ENCODE measurements around the gene RGS2.

The RGS2 gene

GRCh38 chr1:192766009-192766625 lies 42.7 kb upstream of the RGS2 start:
- DNase-seq (ENCODE audit: low spot score): no peak
- in situ Hi-C loops (cut with MboI; ENCODE audit: low pct_unique_long_range_greater_than_20kb, low sequenced_read_pairs, unreplicated experiment): no loop called here
- no peak for TF ChIP-seq CTCF (IDR thresholded peaks at IDR 0.05; ENCODE audit: extremely low read depth, insufficient read depth, missing control alignments)

DNA sequence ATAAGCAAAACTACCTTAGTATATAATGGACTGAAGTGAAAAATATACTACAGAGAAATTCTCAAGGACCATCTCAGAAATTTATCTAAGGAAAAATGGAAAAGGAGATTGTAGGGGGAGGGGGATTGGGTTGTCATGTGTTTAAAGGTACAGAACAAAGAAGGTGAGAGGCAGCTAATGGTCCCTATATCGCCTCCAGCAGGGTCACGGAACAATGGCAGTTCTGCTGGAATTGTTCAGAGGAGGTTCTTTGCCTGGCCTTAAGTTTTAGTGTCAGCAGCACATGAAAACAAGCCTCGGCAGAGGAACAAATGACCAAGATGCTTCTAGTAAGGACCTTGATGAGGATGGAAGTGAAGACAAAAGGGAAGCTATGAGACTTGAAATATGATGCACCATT lies 42.0 kb upstream of the RGS2 start:
- DNase-seq (ENCODE audit: low spot score): no peak
- TF ChIP-seq CTCF (IDR thresholded peaks at IDR 0.05; ENCODE audit: extremely low read depth, insufficient read depth, missing control alignments): no peak
- in situ Hi-C loops (cut with MboI; ENCODE audit: low pct_unique_long_range_greater_than_20kb, low sequenced_read_pairs, unreplicated experiment): no loop called here

- in situ Hi-C loops (cut with MboI; ENCODE audit: low pct_unique_long_range_greater_than_20kb, low sequenced_read_pairs, unreplicated experiment): no loop called here
- no peak for DNase-seq (ENCODE audit: low spot score)
- TF ChIP-seq CTCF (IDR thresholded peaks at IDR 0.05; ENCODE audit: extremely low read depth, insufficient read depth, missing control alignments): no peak
Observed at GRCh38 chr1:192767798-192768197, 41.0 kb upstream of the RGS2 start.

- DNase-seq (ENCODE audit: low spot score): no peak
- TF ChIP-seq CTCF (IDR thresholded peaks at IDR 0.05; ENCODE audit: extremely low read depth, insufficient read depth, missing control alignments): no peak
- in situ Hi-C loops (cut with MboI; ENCODE audit: low pct_unique_long_range_greater_than_20kb, low sequenced_read_pairs, unreplicated experiment): no loop called here
Observed at GRCh38 chr1:192768463-192768862, 40.4 kb upstream of the RGS2 start.

DNA sequence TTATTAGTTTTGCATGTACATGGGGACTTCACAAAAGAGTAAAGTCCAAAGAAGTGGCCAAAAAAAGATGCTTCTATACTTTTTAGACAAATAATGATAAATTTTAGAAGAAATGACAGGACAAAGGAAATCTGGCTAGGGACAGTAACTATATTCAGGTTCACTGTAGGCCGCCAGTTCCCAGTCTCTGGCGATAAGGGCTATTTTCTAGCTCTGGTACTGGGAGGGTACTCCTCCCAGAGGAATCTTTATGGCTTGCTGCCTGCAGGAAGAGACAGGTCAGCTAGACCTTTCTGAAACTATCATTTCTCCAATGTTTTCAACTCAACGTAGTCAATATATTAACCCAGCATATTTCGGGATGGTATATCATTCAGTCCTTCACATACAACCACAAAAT lies 37.5 kb upstream of the RGS2 start:
- in situ Hi-C loops (cut with MboI; ENCODE audit: low pct_unique_long_range_greater_than_20kb, low sequenced_read_pairs, unreplicated experiment): no loop called here
- DNase-seq (ENCODE audit: low spot score): no peak

DNA sequence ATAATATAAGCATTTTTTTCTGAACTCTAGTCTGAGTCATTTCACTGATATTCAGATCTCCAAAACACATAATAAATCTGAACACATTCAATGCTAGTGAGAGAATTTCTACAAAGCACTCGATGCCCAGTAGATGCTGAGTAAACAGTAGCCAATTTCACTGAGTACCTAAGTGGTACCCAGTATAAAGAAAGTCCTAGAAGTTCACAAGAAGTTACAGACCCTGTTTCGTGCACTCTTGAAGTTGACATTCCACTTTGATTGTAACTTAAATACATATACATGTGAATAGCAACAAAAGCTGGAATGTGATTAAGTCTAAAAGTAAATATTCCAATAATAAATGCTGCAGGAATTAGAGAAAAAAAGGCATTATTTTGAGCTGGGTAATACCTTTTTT lies 33.2 kb upstream of the RGS2 start:
- no peak for DNase-seq (ENCODE audit: low spot score)
- in situ Hi-C loops (cut with MboI; ENCODE audit: low pct_unique_long_range_greater_than_20kb, low sequenced_read_pairs, unreplicated experiment): no loop called here
- TF ChIP-seq CTCF (IDR thresholded peaks at IDR 0.05; ENCODE audit: extremely low read depth, insufficient read depth, missing control alignments): no peak

More for the DNA sequence above, 37.5 kb upstream of the RGS2 start:
- no peak for TF ChIP-seq CTCF (IDR thresholded peaks at IDR 0.05; ENCODE audit: extremely low read depth, insufficient read depth, missing control alignments)

- in situ Hi-C loops (cut with MboI; ENCODE audit: low pct_unique_long_range_greater_than_20kb, low sequenced_read_pairs, unreplicated experiment): no loop called here
- no peak for DNase-seq (ENCODE audit: low spot score)
- no peak for TF ChIP-seq CTCF (IDR thresholded peaks at IDR 0.05; ENCODE audit: extremely low read depth, insufficient read depth, missing control alignments)
Observed at GRCh38 chr1:192776206-192776605, 32.6 kb upstream of the RGS2 start.
